CD14-positive monocyte (primary cell): ENCODE measurements around the gene COL9A2. TPM values are rescaled to one million over a fixed set of nuclear protein-coding genes. Genes with fewer than 3 reads are reported as not detected.

Experiments
- DNase-seq, 3 donors: peaks; one replicate each; pipeline ENCODE4 v3.0.0-alpha.2; 2011 to 2022
- H2AFZ ChIP-seq: 2 replicates; pipeline ENCODE4 v1.6.0; 2012; ENCODE audit warnings: mild to moderate bottlenecking, low read depth, low read length, inconsistent platforms; ENCODE audit not compliant: insufficient read depth, poor library complexity, severe bottlenecking
- H3K27ac ChIP-seq, 2 donors: 1 replicate in 1 of 2; 2 replicates in 1 of 2; pipeline ENCODE4 v1.5.1; 2012 to 2013; ENCODE audit warnings: low read length in 2 of 2, control low read depth in 1 of 2, inconsistent platforms in 1 of 2, low read depth in 1 of 2, mild to moderate bottlenecking in 1 of 2
- H3K27me3 ChIP-seq, 2 donors: one replicate each; pipeline versions ENCODE4 v1.6.0 to v1.6.1; 2011 to 2013; ENCODE audit warnings: low read length in 2 of 2; ENCODE audit not compliant: control insufficient read depth in 2 of 2, insufficient read depth in 2 of 2
- H3K36me3 ChIP-seq, 2 donors: replicated peaks in 1 of 2; 1 replicate in 1 of 2; 2 replicates in 1 of 2; pipeline versions ENCODE4 v1.5.1 to v1.6.1; 2012 to 2013; ENCODE audit warnings: low read length in 2 of 2, control low read depth in 1 of 2, inconsistent platforms in 1 of 2, mild to moderate bottlenecking in 1 of 2; ENCODE audit not compliant: insufficient read depth in 2 of 2, control insufficient read depth in 1 of 2
- H3K4me1 ChIP-seq, 2 donors: 1 replicate in 1 of 2; 2 replicates in 1 of 2; pipeline versions ENCODE4 v1.5.1 to v1.6.1; 2012 to 2013; ENCODE audit warnings: low read length in 2 of 2, control low read depth in 1 of 2, inconsistent platforms in 1 of 2, mild to moderate bottlenecking in 1 of 2, moderate library complexity in 1 of 2; ENCODE audit not compliant: insufficient read depth in 2 of 2, control insufficient read depth in 1 of 2
- H3K4me2 ChIP-seq: replicated peaks from 2 replicates; pipeline ENCODE3; 2012; ENCODE audit warnings: low read length, moderate library complexity, mild to moderate bottlenecking; ENCODE audit not compliant: poor library complexity, severe bottlenecking; ENCODE audit errors: extremely low read depth
- H3K4me3 ChIP-seq, 3 experiments: fragments of 200-600 bp in 1 of 3; sonication (generic) in 1 of 3; replicated peaks in 1 of 3; 1 replicate in 2 of 3; 2 replicates in 1 of 3; pipeline ENCODE4 v1.5.1; 2011 to 2013; ENCODE audit warnings: low read length in 3 of 3, mild to moderate bottlenecking in 3 of 3, control low read depth in 2 of 3, low read depth in 2 of 3, inconsistent platforms in 1 of 3, moderate library complexity in 1 of 3
- H3K79me2 ChIP-seq: 2 replicates; pipeline ENCODE4 v1.6.0; 2012; ENCODE audit warnings: mild to moderate bottlenecking, control low read depth, inconsistent platforms, low read length, moderate library complexity; ENCODE audit not compliant: insufficient read depth
- H3K9ac ChIP-seq: 2 replicates; pipeline ENCODE4 v1.6.0; 2017; ENCODE audit warnings: low read length, mild to moderate bottlenecking; ENCODE audit not compliant: insufficient read depth, poor library complexity, severe bottlenecking
- H3K9me3 ChIP-seq, 2 donors: replicated peaks in 1 of 2; 1 replicate in 1 of 2; 2 replicates in 1 of 2; pipeline versions ENCODE4 v1.5.1 to v1.6.1; 2012 to 2013; ENCODE audit warnings: low read length in 2 of 2, control low read depth in 1 of 2; ENCODE audit not compliant: control insufficient read depth in 1 of 2, insufficient read depth in 1 of 2
- H4K20me1 ChIP-seq: 2 replicates; pipeline ENCODE4 v1.6.0; 2012; ENCODE audit warnings: mild to moderate bottlenecking, low read length, control low read depth, moderate library complexity; ENCODE audit not compliant: insufficient read depth
- H3K27ac Mint-ChIP-seq, 7 donors: one replicate each; pipeline ENCODE4 v1.8.0; 2020; ENCODE audit warnings: mild to moderate bottlenecking in 7 of 7, mixed read lengths in 7 of 7, moderate library complexity in 6 of 7, inconsistent platforms in 2 of 7
- H3K27me3 Mint-ChIP-seq, 3 donors: one replicate each; pipeline ENCODE4 v1.8.0; 2021 to 2022; ENCODE audit warnings: low read depth in 3 of 3, mild to moderate bottlenecking in 3 of 3, mixed read lengths in 3 of 3, moderate library complexity in 3 of 3, inconsistent platforms in 1 of 3
- H3K36me3 Mint-ChIP-seq, 2 donors: one replicate each; pipeline ENCODE4 v1.8.0; 2020; ENCODE audit warnings: mixed read lengths in 2 of 2, inconsistent platforms in 1 of 2, mild to moderate bottlenecking in 1 of 2
- H3K4me1 Mint-ChIP-seq: one replicate; pipeline ENCODE4 v1.8.0; 2020; ENCODE audit warnings: mild to moderate bottlenecking, mixed read lengths
- H3K4me3 Mint-ChIP-seq, 2 donors: one replicate each; pipeline ENCODE4 v1.8.0; 2020; ENCODE audit warnings: mild to moderate bottlenecking in 2 of 2, mixed read lengths in 2 of 2, moderate library complexity in 1 of 2
- H3K9me3 Mint-ChIP-seq, 7 donors: one replicate each; pipeline ENCODE4 v1.8.0; 2020 to 2022; ENCODE audit warnings: mixed read lengths in 7 of 7, mild to moderate bottlenecking in 6 of 7, moderate library complexity in 6 of 7, inconsistent platforms in 2 of 7
- CTCF ChIP-seq: fragments of 200-600 bp; IDR thresholded peaks from one replicate; pipeline ENCODE4 v1.8.0; 2022; ENCODE audit warnings: antibody characterized with exemption, mild to moderate bottlenecking
- WGBS: methylation state at CpG from one replicate; pipeline ENCODE4 v1.1.5; 2013; ENCODE audit warnings: missing lambda C conversion rate; ENCODE audit not compliant: insufficient coverage; 5-methylcytosine and 5-hydroxymethylcytosine counted together
- intact Hi-C, 2 donors: fragments of 100-400 bp; cut with micrococcal nuclease; formaldehyde crosslinking; loops; one replicate each; pipeline versions ENCODE4 v1.15.0 to v1.15.1; 2023
- polyA plus RNA-seq, 3 donors: library from polyadenylated mRNA; depleted of rRNA in 1 of 3; unstranded in 2 of 3; stranded (reverse) in 1 of 3; fragments of 300-500 nt in 2 of 3; fragments of >200 nt in 1 of 3; fragmentation: Illumina TruSeq in 2 of 3; gene quantifications; 1 replicate in 2 of 3; 2 replicates in 1 of 3; pipeline ENCODE4 v1.2.3, GENCODE V29; 2012 to 2021

The COL9A2 gene
- polyA plus RNA-seq, 3 donors = 2.0 to 24.3 (median 2.6) TPM

- intact Hi-C loops = loop anchor here (5.0 to 10.0 kb wide), 3 partner anchors 42 to 155 kb away; partner anchors contain the start of gene ZMPSTE24 (in 1 of the 2)
These were observed 7.5 kb downstream of the COL9A2 start for GRCh38 chr1:40309374-40310128.

More at GRCh38 chr1:40309374-40310128, 7.5 kb downstream of the COL9A2 start:
- Histone ChIP-seq H3K9ac (no peak overlapping the region), H3K4me3 (no peak overlapping the region), H2AFZ (no peak overlapping the region), H3K4me1 (peaks cover 26 to 32% of the 10 kb centered on the region in 2 donors), H3K36me3 (peaks cover 8% of the 10 kb centered on the region in 2 donors), H3K27me3 (no peaks in the 10 kb centered on the region), H4K20me1 (no peaks in the 10 kb centered on the region), H3K27ac (no peak overlapping the region), H3K79me2 (peaks cover 8% of the 10 kb centered on the region), H3K4me2 (no peak overlapping the region), H3K9me3 (no peaks in the 10 kb centered on the region)
- H3K27me3 Mint-ChIP-seq = peaks cover 2 to 7% (median 6%) of the 10 kb centered on the region in 3 donors
- no peak overlapping the region for H3K27ac Mint-ChIP-seq
- H3K9me3 Mint-ChIP-seq = no peaks in the 10 kb centered on the region
- H3K36me3 Mint-ChIP-seq = peaks cover 9 to 16% of the 10 kb centered on the region in 2 donors
- H3K4me1 Mint-ChIP-seq = peaks cover 25% of the 10 kb centered on the region
- 89% methylated on average over 3 of the region's 8 CpGs for WGBS
- H3K4me3 Mint-ChIP-seq = no peak overlapping the region
- no peak for TF ChIP-seq CTCF
- DNase-seq = no peak
